ENCODE results near the gene MAD1L1. TPM values are rescaled to one million over a fixed set of nuclear protein-coding genes. Genes with fewer than 3 reads are reported as not detected.

Gene MAD1L1
- total and polyA plus RNA-seq, 8 donors: 21.4 to 58.8 (median 22.5) TPM

DNA sequence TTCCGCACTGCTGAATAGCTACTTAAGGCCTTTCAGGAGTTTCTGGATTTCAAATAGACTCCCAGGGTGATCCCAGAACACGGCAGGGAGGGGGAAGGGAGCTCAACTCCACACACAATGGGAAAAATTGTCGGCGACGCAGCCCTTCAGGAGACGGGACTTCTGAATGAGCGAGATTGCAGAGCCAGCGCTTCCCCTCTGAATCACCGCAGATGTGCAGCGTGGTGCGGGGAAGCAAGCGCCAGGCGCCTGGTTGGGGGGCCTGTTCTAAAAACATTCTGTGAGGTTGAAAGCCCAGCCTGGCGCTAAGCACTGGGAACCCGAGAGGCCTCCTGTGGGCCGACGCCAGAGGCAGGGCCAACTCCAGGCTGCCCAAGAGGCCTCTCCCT lies 163.3 kb downstream of the MAD1L1 start:
- Histone ChIP-seq H3K27ac (no peak overlapping the region), H3K4me1 (no peaks in the 10 kb centered on the region), H3K27me3 (no peaks in the 10 kb centered on the region), H3K36me3 (peaks cover 0 to 36% of the 10 kb centered on the region in 2 donors), H3K9me3 (no peaks in the 10 kb centered on the region), H3K4me3 (no peak overlapping the region)
- DNase-seq (peak in 1 of 4 donors; percentile 23), ATAC-seq (no peak)
- TF ChIP-seq CTCF (IDR thresholded peaks at IDR 0.05): no peak
- intact Hi-C loops (cut with DNase I): no loop called here

GRCh38 chr7:2068693-2069471 lies 163.9 kb downstream of the MAD1L1 start:
- intact Hi-C loops (cut with DNase I): no loop called here
- Histone ChIP-seq H3K27me3 (no peaks in the 10 kb centered on the region), H3K36me3 (peaks cover 0 to 40% of the 10 kb centered on the region in 2 donors), H3K9me3 (no peaks in the 10 kb centered on the region), H3K27ac (no peak overlapping the region), H3K4me3 (no peak overlapping the region), H3K4me1 (peaks cover 0 to 3% of the 10 kb centered on the region in 2 donors)
- no peak for ATAC-seq
- DNase-seq: no peak
- no peak for TF ChIP-seq CTCF (IDR thresholded peaks at IDR 0.05)

DNA sequence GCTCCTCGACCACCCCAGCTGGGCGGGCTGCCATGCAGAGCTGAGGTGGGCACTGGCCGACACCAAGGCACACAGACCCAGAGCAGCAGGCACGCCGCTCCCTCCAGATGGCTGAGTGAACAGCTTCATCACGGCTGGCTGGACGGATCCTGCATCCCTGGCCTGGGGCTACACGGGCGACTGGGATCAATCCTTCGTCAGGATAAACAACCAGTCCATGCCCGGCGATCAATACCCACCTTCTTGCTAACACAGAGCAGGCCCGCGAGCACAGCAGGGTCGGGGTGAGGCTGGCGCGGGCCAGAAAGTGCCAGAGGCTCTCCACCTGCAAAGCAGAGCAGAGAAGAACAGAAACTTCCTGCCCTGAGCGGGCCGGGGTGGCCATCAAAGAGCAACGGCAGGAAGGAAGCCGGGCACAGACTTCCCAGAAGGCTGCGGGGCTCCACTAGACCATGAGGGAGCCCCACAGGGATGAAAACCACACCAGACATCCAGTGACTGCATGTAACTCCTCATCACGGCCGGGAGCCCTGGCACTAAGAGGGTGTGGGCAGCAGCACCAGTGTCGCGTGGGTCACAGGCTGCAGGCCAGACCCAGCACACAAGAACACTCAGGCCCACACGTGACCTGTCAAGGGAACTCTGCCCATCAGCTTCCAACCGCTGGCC lies 166.4 kb downstream of the MAD1L1 start:
- no peak for ATAC-seq
- intact Hi-C loops (cut with DNase I): no loop called here
- no peak for TF ChIP-seq CTCF (IDR thresholded peaks at IDR 0.05)

DNA sequence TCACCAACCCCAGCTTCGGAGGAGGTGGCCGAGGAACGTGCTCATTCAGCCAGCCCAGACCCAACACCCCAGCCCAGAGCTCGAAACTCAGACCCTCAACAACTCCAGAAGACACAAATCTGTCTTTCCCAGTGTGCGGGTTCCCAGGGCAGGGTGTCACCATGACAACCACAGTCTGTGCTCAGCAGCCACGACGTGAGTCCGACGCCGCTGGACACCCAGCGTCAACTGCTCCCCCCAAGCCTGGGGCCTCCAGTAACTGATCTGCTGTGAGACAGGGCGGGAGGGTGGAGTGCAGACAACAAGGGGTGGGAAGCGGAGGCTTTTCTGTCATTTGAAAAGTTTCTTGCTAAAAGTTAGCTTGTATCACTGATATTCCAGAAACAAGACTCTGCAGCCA lies 167.2 kb downstream of the MAD1L1 start:
- peaks cover 0 to 2% of the 10 kb centered on the region in 2 donors for H3K9me3 ChIP-seq
- H3K27ac ChIP-seq: no peak overlapping the region
- peaks cover 0 to 43% of the 10 kb centered on the region in 2 donors for H3K36me3 ChIP-seq
- intact Hi-C loops (cut with DNase I): no loop called here
- DNase-seq (no peak), ATAC-seq (no peak)
- no peak for TF ChIP-seq CTCF (IDR thresholded peaks at IDR 0.05)
- peaks cover 0 to 12% of the 10 kb centered on the region in 2 donors for H3K4me1 ChIP-seq
- no peak overlapping the region for H3K4me3 ChIP-seq
- no peaks in the 10 kb centered on the region for H3K27me3 ChIP-seq

More for the DNA sequence above, 166.4 kb downstream of the MAD1L1 start:
- no peak for DNase-seq
- H3K27me3 ChIP-seq: no peaks in the 10 kb centered on the region
- H3K4me1 ChIP-seq: peaks cover 0 to 12% of the 10 kb centered on the region in 2 donors
- no peak overlapping the region for H3K27ac ChIP-seq
- no peaks in the 10 kb centered on the region for H3K9me3 ChIP-seq
- no peak overlapping the region for H3K4me3 ChIP-seq
- H3K36me3 ChIP-seq: peaks cover 0 to 43% of the 10 kb centered on the region in 2 donors

- TF ChIP-seq CTCF (IDR thresholded peaks at IDR 0.05): no peak
- Histone ChIP-seq H3K4me1 (peaks cover 0 to 12% of the 10 kb centered on the region in 2 donors), H3K9me3 (peaks cover 0 to 11% of the 10 kb centered on the region in 2 donors), H3K27me3 (no peaks in the 10 kb centered on the region), H3K27ac (no peak overlapping the region), H3K4me3 (no peak overlapping the region), H3K36me3 (peaks cover 0 to 38% of the 10 kb centered on the region in 2 donors)
- intact Hi-C loops (cut with DNase I): no loop called here
- DNase-seq (peak in 1 of 4 donors; percentile 23), ATAC-seq (peak; percentile 52)
Measured at GRCh38 chr7:2063563-2064260, 169.0 kb downstream of the MAD1L1 start.

Data from left lung (tissue), 10 donors.